ENCODE data around the gene TBC1D19. TPM values are rescaled to one million over a fixed set of nuclear protein-coding genes. Genes with fewer than 3 reads are reported as not detected.

TBC1D19 gene
- total RNA-seq, 5 donors from 2014 or later (not counting 1 experiment from before 2014, with no cell fraction given) = 6.8 to 11.6 (median 9.4) TPM

GRCh38 chr4:26713563-26714151, 129.8 kb downstream of the TBC1D19 start:
- POLR2A ChIA-PET = no interaction called here
- no peaks in the 10 kb centered on the region for H3K27me3 Mint-ChIP-seq
- Histone ChIP-seq H3K9me3 (no peaks in the 10 kb centered on the region), H3K4me1 (ENCODE audit: control insufficient read depth in 1 of 2, extremely low read depth in 1 of 2, insufficient read depth in 2 of 2, low read length in 2 of 2) (no peaks in the 10 kb centered on the region), H3K36me3 (ENCODE audit: control insufficient read depth in 2 of 2, extremely low read depth in 1 of 2, insufficient read depth in 1 of 2, low read length in 1 of 2) (no peaks in the 10 kb centered on the region), H3K4me3 (ENCODE audit: control insufficient read depth in 1 of 2, extremely low read depth in 1 of 2, low read length in 1 of 2) (no peak overlapping the region), H3K27me3 (replicated peaks in 1 of 2; ENCODE audit: control insufficient read depth in 2 of 2, extremely low read depth in 1 of 2, insufficient read depth in 2 of 2, low read length in 1 of 2) (no peaks in the 10 kb centered on the region), H3K27ac (ENCODE audit: low read length) (no peak overlapping the region)
- no peak overlapping the region for H3K4me3 Mint-ChIP-seq
- H3K9me3 Mint-ChIP-seq = peaks cover under 1 to 4% (median 2%) of the 10 kb centered on the region in 3 donors
- WGBS (ENCODE audit: insufficient coverage) = 92% methylated on average over 2 of the region's 2 CpGs
- no peak for DNase-seq
- ATAC-seq (replicated peaks in 1 of 4) = no peak
- no peak overlapping the region for H3K27ac Mint-ChIP-seq
- peaks cover 24% of the 10 kb centered on the region for H3K36me3 Mint-ChIP-seq
- no peaks in the 10 kb centered on the region for H3K4me1 Mint-ChIP-seq
- CTCF ChIA-PET = no interaction called here

DNA sequence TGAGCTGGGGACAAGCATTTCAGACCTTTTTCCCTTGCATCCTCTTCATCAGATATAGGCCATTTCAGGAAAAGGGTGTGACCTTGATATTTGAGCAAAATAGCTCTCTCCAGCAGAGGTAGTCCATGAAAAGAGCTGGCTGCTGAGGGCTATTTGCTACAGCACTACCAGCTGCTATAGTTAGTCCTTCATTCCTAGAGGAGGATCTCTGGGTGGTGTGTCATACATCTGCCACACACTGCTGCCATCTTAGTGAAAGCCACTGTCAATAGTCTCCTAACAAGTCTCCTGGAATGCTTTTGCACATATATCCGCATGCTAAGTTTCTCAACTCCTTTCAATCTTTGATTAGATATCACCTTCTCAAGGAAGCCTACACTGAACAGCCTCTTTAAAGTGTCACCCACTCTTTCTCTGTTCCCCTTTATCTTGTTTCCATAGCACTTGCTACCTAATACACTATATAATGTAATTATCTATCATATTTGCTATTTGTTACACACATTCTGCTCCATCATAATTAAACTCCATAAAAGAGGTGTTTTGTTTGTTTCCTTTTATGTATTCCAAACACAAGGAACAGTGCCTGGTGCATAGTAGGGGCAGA, 131.9 kb downstream of the TBC1D19 start:
- ChIA-PET POLR2A (interaction anchor here in 1 of 2 donors (0.6 kb wide), 2 partner anchors 129 to 146 kb away, joined by 3 read pairs; no protein-coding TSS in a partner anchor), CTCF (no interaction called here)
- H3K9me3 Mint-ChIP-seq = no peaks in the 10 kb centered on the region
- 100% methylated on average over 1 of the region's 1 CpG for WGBS (ENCODE audit: insufficient coverage)
- H3K27me3 Mint-ChIP-seq = no peaks in the 10 kb centered on the region
- ATAC-seq (replicated peaks in 1 of 4) (no peak), DNase-seq (no peak)
- no peak overlapping the region for H3K4me3 Mint-ChIP-seq
- H3K4me1 ChIP-seq (ENCODE audit: control insufficient read depth in 1 of 2, extremely low read depth in 1 of 2, insufficient read depth in 2 of 2, low read length in 2 of 2) = no peaks in the 10 kb centered on the region
- H3K9me3 ChIP-seq = no peaks in the 10 kb centered on the region
- no peaks in the 10 kb centered on the region for H3K27me3 ChIP-seq (replicated peaks in 1 of 2; ENCODE audit: control insufficient read depth in 2 of 2, extremely low read depth in 1 of 2, insufficient read depth in 2 of 2, low read length in 1 of 2)
- no peak overlapping the region for H3K4me3 ChIP-seq (ENCODE audit: control insufficient read depth in 1 of 2, extremely low read depth in 1 of 2, low read length in 1 of 2)
- H3K36me3 ChIP-seq (ENCODE audit: control insufficient read depth in 2 of 2, extremely low read depth in 1 of 2, insufficient read depth in 1 of 2, low read length in 1 of 2) = no peaks in the 10 kb centered on the region
- no peak overlapping the region for H3K27ac ChIP-seq (ENCODE audit: low read length)
- H3K4me1 Mint-ChIP-seq = no peaks in the 10 kb centered on the region
- peaks cover 10% of the 10 kb centered on the region for H3K36me3 Mint-ChIP-seq
- H3K27ac Mint-ChIP-seq = no peak overlapping the region

GRCh38 chr4:26717332-26717731, 133.4 kb downstream of the TBC1D19 start:
- Histone ChIP-seq H3K27ac (ENCODE audit: low read length) (no peak overlapping the region), H3K4me1 (ENCODE audit: control insufficient read depth in 1 of 2, extremely low read depth in 1 of 2, insufficient read depth in 2 of 2, low read length in 2 of 2) (no peaks in the 10 kb centered on the region), H3K9me3 (no peaks in the 10 kb centered on the region), H3K27me3 (replicated peaks in 1 of 2; ENCODE audit: control insufficient read depth in 2 of 2, extremely low read depth in 1 of 2, insufficient read depth in 2 of 2, low read length in 1 of 2) (no peaks in the 10 kb centered on the region), H3K4me3 (ENCODE audit: control insufficient read depth in 1 of 2, extremely low read depth in 1 of 2, low read length in 1 of 2) (no peak overlapping the region), H3K36me3 (ENCODE audit: control insufficient read depth in 2 of 2, extremely low read depth in 1 of 2, insufficient read depth in 1 of 2, low read length in 1 of 2) (no peaks in the 10 kb centered on the region)
- DNase-seq (no peak), ATAC-seq (replicated peaks in 1 of 4) (no peak)
- WGBS (ENCODE audit: insufficient coverage) = 83% methylated on average over 2 of the region's 2 CpGs
- Mint-ChIP-seq H3K9me3 (no peaks in the 10 kb centered on the region), H3K4me1 (no peaks in the 10 kb centered on the region), H3K27ac (no peak overlapping the region), H3K4me3 (no peak overlapping the region), H3K36me3 (peaks cover 13% of the 10 kb centered on the region), H3K27me3 (no peaks in the 10 kb centered on the region)
- ChIA-PET CTCF (no interaction called here), POLR2A (no interaction called here)

DNA sequence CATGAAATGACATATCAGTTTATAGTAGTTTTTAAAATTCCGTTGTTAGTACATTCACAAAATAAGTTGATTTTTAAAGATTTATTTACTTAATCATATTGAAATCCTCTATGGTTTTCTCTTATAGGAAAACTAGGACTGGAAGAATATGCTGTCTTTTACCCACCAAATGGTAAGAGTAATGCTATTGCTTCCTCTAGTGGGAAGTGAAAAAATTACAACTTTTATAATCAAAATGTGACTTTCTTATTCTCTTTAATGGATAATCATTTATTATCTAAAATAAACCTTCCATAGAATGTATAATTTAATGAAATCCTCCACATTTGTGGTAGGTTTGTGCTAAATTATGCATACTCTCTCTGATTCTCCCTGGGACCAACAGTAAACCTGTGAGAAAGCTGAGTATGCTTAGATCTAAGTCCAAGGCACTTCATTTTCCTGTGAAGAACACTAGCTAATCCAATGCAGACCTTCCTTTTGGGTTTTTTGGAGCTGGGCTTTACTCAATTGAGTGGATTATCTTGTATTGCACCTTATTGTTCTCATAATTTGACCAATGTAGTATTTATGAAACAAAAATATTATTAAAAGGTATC, 136.2 kb downstream of the TBC1D19 start:
- H3K27me3 Mint-ChIP-seq = no peaks in the 10 kb centered on the region
- no peak for ATAC-seq (replicated peaks in 1 of 4)
- CTCF ChIA-PET = no interaction called here

GRCh38 chr4:26721685-26722084, 137.8 kb downstream of the TBC1D19 start:
- DNase-seq (no peak), ATAC-seq (replicated peaks in 1 of 4) (no peak)
- H3K27ac ChIP-seq (ENCODE audit: low read length) = no peak overlapping the region
- WGBS (ENCODE audit: insufficient coverage) = 57% methylated on average over 1 of the region's 1 CpG
- Mint-ChIP-seq H3K27me3 (no peaks in the 10 kb centered on the region), H3K4me1 (peaks cover 12 to 20% (median 18%) of the 10 kb centered on the region in 3 donors), H3K36me3 (peaks cover 33% of the 10 kb centered on the region), H3K27ac (no peak overlapping the region), H3K9me3 (no peaks in the 10 kb centered on the region), H3K4me3 (no peak overlapping the region)
- H3K27me3 ChIP-seq (replicated peaks in 1 of 2; ENCODE audit: control insufficient read depth in 2 of 2, extremely low read depth in 1 of 2, insufficient read depth in 2 of 2, low read length in 1 of 2) = no peaks in the 10 kb centered on the region
- no peak overlapping the region for H3K4me3 ChIP-seq (ENCODE audit: control insufficient read depth in 1 of 2, extremely low read depth in 1 of 2, low read length in 1 of 2)
- POLR2A ChIA-PET = interaction anchor here in 1 of 2 donors (0.7 kb wide), 1 partner anchor 12 kb away, joined by 4 read pairs; no protein-coding TSS in a partner anchor
- no peaks in the 10 kb centered on the region for H3K9me3 ChIP-seq
- H3K4me1 ChIP-seq (ENCODE audit: control insufficient read depth in 1 of 2, extremely low read depth in 1 of 2, insufficient read depth in 2 of 2, low read length in 2 of 2) = peaks cover 5 to 10% of the 10 kb centered on the region in 2 experiments
- H3K36me3 ChIP-seq (ENCODE audit: control insufficient read depth in 2 of 2, extremely low read depth in 1 of 2, insufficient read depth in 1 of 2, low read length in 1 of 2) = no peaks in the 10 kb centered on the region
- CTCF ChIA-PET = interaction anchor here in 1 of 2 donors (0.5 to 1.7 kb wide), 3 partner anchors 262 to 307 kb away, joined by 3 to 6 read pairs (median 4); no protein-coding TSS in a partner anchor

More for the DNA sequence above, 136.2 kb downstream of the TBC1D19 start:
- Histone ChIP-seq H3K4me3 (ENCODE audit: control insufficient read depth in 1 of 2, extremely low read depth in 1 of 2, low read length in 1 of 2) (no peak overlapping the region), H3K9me3 (no peaks in the 10 kb centered on the region), H3K27ac (ENCODE audit: low read length) (no peak overlapping the region), H3K36me3 (ENCODE audit: control insufficient read depth in 2 of 2, extremely low read depth in 1 of 2, insufficient read depth in 1 of 2, low read length in 1 of 2) (no peaks in the 10 kb centered on the region), H3K4me1 (ENCODE audit: control insufficient read depth in 1 of 2, extremely low read depth in 1 of 2, insufficient read depth in 2 of 2, low read length in 2 of 2) (peaks cover 5 to 10% of the 10 kb centered on the region in 2 experiments), H3K27me3 (replicated peaks in 1 of 2; ENCODE audit: control insufficient read depth in 2 of 2, extremely low read depth in 1 of 2, insufficient read depth in 2 of 2, low read length in 1 of 2) (no peaks in the 10 kb centered on the region)
- Mint-ChIP-seq H3K27ac (no peak overlapping the region), H3K4me1 (peaks cover 12 to 18% (median 16%) of the 10 kb centered on the region in 3 donors), H3K4me3 (no peak overlapping the region), H3K9me3 (no peaks in the 10 kb centered on the region), H3K36me3 (peaks cover 22% of the 10 kb centered on the region)
- POLR2A ChIA-PET = interaction anchor here in 1 of 2 donors (0.5 kb wide), 1 partner anchor 149 kb away, joined by 6 read pairs; no protein-coding TSS in a partner anchor
- peak in 1 of 35 experiments; percentile 12 for DNase-seq
- WGBS (ENCODE audit: insufficient coverage) = no CpG with 5 or more reads among the region's 1 CpG

GRCh38 chr4:26723216-26723615, 139.3 kb downstream of the TBC1D19 start:
- Mint-ChIP-seq H3K9me3 (no peaks in the 10 kb centered on the region), H3K4me3 (no peak overlapping the region), H3K27ac (no peak overlapping the region), H3K4me1 (peaks cover 12 to 20% (median 18%) of the 10 kb centered on the region in 3 donors), H3K27me3 (no peaks in the 10 kb centered on the region), H3K36me3 (peaks cover 34% of the 10 kb centered on the region)
- ChIA-PET POLR2A (no interaction called here), CTCF (interaction anchor here (0.5 to 1.7 kb wide), 4 partner anchors 15 to 393 kb away, joined by 3 to 6 read pairs (median 6); no protein-coding TSS in a partner anchor)
- Histone ChIP-seq H3K27me3 (replicated peaks in 1 of 2; ENCODE audit: control insufficient read depth in 2 of 2, extremely low read depth in 1 of 2, insufficient read depth in 2 of 2, low read length in 1 of 2) (no peaks in the 10 kb centered on the region), H3K36me3 (ENCODE audit: control insufficient read depth in 2 of 2, extremely low read depth in 1 of 2, insufficient read depth in 1 of 2, low read length in 1 of 2) (no peaks in the 10 kb centered on the region), H3K27ac (ENCODE audit: low read length) (no peak overlapping the region), H3K9me3 (no peaks in the 10 kb centered on the region), H3K4me1 (ENCODE audit: control insufficient read depth in 1 of 2, extremely low read depth in 1 of 2, insufficient read depth in 2 of 2, low read length in 2 of 2) (peaks cover 5 to 10% of the 10 kb centered on the region in 2 experiments), H3K4me3 (ENCODE audit: control insufficient read depth in 1 of 2, extremely low read depth in 1 of 2, low read length in 1 of 2) (no peak overlapping the region)
- WGBS (ENCODE audit: insufficient coverage) = 78% methylated on average over 1 of the region's 1 CpG
- ATAC-seq (replicated peaks in 1 of 4) (peak in 1 of 4 experiments; percentile 19), DNase-seq (peak in 13 of 35 experiments; percentile 1 to 42 (median 5))

Measured in T-cell (primary cell).